ENCODE results near the gene PIMREG.

PIMREG gene

DNA sequence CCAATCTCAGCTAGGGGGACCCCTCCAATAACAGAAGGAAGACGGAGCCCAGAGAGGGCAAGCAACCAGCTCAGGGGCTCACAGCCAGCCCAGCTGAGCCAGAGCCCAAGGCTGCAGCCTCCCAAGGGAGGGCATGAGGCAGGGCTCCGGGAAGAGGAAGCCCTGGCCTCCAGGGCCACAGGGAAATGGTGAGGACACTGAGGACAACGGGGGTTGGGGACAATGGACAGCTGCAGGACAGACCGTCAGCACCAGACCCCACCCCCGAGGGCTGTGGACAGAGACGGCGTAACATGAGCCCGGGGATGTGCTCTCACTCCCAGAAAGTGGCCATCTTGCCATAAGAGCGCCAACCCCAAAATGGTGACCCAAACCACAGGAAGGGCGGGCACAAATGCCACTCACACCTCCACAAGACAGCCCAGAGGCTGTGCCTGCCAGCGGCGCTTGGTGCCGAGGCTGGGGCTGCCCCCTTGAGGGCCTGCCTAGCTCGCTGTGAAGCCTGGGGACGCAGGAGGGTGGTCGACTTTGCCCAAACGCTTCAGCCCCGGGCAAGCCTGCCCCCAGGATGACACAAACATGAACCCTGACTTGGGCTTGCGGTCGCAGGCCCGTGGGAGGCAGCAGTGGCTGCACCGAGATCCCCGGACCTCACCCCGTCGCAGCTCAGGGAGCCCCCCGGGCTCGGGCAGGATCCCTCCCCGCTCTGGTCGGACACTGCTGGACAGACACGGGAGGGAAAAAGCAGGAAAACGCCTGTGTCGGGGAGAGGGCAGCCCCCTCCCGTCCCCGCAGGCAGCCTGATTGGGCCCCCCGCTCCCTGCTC is 10.5 kb downstream of the PIMREG start:
- in situ Hi-C loops (cut with MboI; ENCODE audit: low sequenced_read_pairs, unreplicated experiment) = no loop called here
- TF ChIP-seq, protein P1, sequence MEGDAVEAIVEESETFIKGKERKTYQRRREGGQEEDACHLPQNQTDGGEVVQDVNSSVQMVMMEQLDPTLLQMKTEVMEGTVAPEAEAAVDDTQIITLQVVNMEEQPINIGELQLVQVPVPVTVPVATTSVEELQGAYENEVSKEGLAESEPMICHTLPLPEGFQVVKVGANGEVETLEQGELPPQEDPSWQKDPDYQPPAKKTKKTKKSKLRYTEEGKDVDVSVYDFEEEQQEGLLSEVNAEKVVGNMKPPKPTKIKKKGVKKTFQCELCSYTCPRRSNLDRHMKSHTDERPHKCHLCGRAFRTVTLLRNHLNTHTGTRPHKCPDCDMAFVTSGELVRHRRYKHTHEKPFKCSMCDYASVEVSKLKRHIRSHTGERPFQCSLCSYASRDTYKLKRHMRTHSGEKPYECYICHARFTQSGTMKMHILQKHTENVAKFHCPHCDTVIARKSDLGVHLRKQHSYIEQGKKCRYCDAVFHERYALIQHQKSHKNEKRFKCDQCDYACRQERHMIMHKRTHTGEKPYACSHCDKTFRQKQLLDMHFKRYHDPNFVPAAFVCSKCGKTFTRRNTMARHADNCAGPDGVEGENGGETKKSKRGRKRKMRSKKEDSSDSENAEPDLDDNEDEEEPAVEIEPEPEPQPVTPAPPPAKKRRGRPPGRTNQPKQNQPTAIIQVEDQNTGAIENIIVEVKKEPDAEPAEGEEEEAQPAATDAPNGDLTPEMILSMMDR (IDR thresholded peaks at IDR 0.05; ENCODE audit: borderline replicate concordance, control extremely low read depth, extremely low read depth, insufficient read depth, missing control alignments) = no peak
- DNase-seq (ENCODE audit: low spot score) = no peak

DNA sequence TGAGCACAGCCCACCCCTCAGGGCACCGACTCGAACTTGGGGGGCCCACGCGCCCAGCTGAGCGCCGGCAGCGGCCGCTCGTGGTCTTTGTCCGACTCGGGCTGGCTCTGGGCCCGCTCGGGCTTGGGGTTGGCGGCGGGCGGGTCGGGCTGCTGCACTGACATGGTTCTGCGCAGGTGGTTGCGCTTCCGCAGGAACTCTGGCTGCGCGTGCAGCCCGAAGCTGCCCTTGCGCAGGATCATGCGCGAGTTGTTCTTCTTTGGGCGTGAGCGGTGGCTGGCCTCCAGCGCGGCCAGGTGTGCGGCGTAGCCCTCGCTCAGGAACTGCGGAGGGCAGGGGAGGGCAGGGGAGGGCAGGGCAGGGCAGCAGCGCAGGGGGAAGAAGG is 11.1 kb downstream of the PIMREG start:
- TF ChIP-seq, protein P1 (IDR thresholded peaks at IDR 0.05; ENCODE audit: borderline replicate concordance, control extremely low read depth, extremely low read depth, insufficient read depth, missing control alignments) = no peak
- peak; percentile 70 for DNase-seq (ENCODE audit: low spot score)
- in situ Hi-C loops (cut with MboI; ENCODE audit: low sequenced_read_pairs, unreplicated experiment) = no loop called here

- no peak for DNase-seq (ENCODE audit: low spot score)
- in situ Hi-C loops (cut with MboI; ENCODE audit: low sequenced_read_pairs, unreplicated experiment) = no loop called here
- TF ChIP-seq, protein P1 (IDR thresholded peaks at IDR 0.05; ENCODE audit: borderline replicate concordance, control extremely low read depth, extremely low read depth, insufficient read depth, missing control alignments) = no peak
These were observed 12.1 kb downstream of the PIMREG start for GRCh38 chr17:6456321-6456720.

GRCh38 chr17:6456914-6457687 is 12.8 kb downstream of the PIMREG start:
- TF ChIP-seq, protein P1 (IDR thresholded peaks at IDR 0.05; ENCODE audit: borderline replicate concordance, control extremely low read depth, extremely low read depth, insufficient read depth, missing control alignments) = no peak
- in situ Hi-C loops (cut with MboI; ENCODE audit: low sequenced_read_pairs, unreplicated experiment) = no loop called here
- DNase-seq (ENCODE audit: low spot score) = no peak

DNA sequence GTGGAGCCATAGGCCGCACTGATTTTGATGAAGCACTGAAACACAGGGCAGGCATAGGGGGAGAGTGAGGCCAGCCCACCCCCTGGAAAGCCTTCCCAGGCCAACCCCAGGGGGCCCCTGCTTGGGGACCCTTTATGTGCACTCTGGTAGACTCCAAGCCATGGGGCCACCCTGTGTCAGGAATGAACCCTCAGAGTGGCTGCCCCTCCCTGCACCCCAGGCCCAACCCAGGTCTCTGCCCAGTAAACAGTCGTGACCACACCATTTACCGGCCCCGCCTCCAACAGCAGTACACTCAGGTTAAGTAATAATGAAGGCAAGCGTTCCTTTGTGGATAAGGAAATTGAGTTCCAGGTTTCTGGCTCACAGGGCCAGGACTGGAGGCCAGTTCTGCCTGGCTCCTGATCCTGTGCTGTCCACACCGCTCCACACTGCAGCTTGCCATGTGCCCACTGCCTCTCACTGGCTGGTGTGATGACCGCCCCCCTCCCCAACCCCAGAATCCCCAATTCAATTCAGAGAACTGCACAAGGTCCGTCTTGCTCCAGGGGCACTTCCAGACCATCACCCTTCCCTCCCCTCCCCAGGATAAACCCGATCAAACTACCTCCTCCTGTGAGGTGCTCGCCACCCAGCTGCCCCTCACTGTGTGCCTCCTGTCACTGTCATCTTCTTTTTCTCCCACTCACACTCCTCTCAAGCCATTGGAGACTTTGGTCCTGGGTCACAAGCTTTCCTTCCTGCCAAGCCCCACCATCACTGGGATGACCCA is 13.6 kb downstream of the PIMREG start:
- TF ChIP-seq, protein P1 (IDR thresholded peaks at IDR 0.05; ENCODE audit: borderline replicate concordance, control extremely low read depth, extremely low read depth, insufficient read depth, missing control alignments) = no peak

GRCh38 chr17:6458460-6458950 is 14.2 kb downstream of the PIMREG start:
- no peak for DNase-seq (ENCODE audit: low spot score)
- in situ Hi-C loops (cut with MboI; ENCODE audit: low sequenced_read_pairs, unreplicated experiment) = no loop called here

More for the DNA sequence above, 13.6 kb downstream of the PIMREG start:
- in situ Hi-C loops (cut with MboI; ENCODE audit: low sequenced_read_pairs, unreplicated experiment) = no loop called here
- no peak for DNase-seq (ENCODE audit: low spot score)

More at GRCh38 chr17:6458460-6458950, 14.2 kb downstream of the PIMREG start:
- TF ChIP-seq, protein P1 (IDR thresholded peaks at IDR 0.05; ENCODE audit: borderline replicate concordance, control extremely low read depth, extremely low read depth, insufficient read depth, missing control alignments) = no peak

Measured in GM13976 (cell line).